Gastrocnemius medialis (tissue), 4 donors: ENCODE data around the gene FAM240B.

Experiments
- POLR2A ChIP-seq, 2 donors: fragments of 450-650 bp; IDR thresholded peaks; one replicate each; pipeline ENCODE4 v1.6.1; 2017; ENCODE audit warnings: antibody characterized with exemption in 2 of 2, mild to moderate bottlenecking in 2 of 2, moderate library complexity in 2 of 2
- TF ChIP-seq, protein P1 (sequence below), 5 experiments: fragments of 450-650 bp in 3 of 5; fragments of 200-600 bp in 2 of 5; sonication (generic) in 2 of 5; IDR thresholded peaks in 4 of 5; conservative IDR thresholded peaks in 1 of 5; 1 replicate in 4 of 5; 2 replicates in 1 of 5; pipeline ENCODE4 v1.5.1; 2016 to 2019; ENCODE audit warnings: antibody characterized with exemption in 5 of 5, mild to moderate bottlenecking in 3 of 5, moderate library complexity in 3 of 5

DNA sequence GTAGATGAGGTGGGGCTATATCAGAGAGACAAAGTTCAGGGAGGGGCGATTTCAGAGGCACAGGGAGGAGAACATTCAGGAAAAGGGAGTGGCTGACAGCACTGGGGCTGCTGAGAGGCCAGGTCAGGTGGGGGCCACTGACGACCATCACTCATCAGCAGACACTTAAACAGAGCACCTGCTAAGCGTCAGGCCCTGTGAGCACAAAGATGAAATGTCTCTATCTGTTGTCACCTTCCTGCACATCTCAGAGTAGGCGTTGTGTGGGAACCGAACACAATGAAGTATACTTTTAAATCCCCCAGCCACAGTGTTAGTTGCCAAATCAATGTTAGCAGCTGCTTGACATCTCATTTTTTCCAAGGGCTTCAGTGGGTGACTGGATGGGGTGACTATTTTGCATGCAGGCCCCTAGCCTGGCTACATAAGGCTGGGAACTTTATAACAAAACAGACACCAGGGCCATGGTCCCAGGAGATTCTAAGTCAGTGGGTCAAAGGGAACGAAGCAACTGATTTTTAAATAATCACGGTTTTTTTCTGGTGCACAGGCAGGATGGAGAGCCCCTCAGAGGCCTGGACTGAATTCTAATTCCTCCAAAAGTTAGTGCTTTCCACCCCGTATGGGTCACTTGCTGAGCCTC lies 68.4 kb downstream of the FAM240B start:
- TF ChIP-seq, protein P1, sequence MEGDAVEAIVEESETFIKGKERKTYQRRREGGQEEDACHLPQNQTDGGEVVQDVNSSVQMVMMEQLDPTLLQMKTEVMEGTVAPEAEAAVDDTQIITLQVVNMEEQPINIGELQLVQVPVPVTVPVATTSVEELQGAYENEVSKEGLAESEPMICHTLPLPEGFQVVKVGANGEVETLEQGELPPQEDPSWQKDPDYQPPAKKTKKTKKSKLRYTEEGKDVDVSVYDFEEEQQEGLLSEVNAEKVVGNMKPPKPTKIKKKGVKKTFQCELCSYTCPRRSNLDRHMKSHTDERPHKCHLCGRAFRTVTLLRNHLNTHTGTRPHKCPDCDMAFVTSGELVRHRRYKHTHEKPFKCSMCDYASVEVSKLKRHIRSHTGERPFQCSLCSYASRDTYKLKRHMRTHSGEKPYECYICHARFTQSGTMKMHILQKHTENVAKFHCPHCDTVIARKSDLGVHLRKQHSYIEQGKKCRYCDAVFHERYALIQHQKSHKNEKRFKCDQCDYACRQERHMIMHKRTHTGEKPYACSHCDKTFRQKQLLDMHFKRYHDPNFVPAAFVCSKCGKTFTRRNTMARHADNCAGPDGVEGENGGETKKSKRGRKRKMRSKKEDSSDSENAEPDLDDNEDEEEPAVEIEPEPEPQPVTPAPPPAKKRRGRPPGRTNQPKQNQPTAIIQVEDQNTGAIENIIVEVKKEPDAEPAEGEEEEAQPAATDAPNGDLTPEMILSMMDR (IDR thresholded peaks at IDR 0.05 in 4 of 5, conservative IDR thresholded peaks at IDR 0.05 in 1 of 5): no peak
- no peak for TF ChIP-seq POLR2A (IDR thresholded peaks at IDR 0.05)
